Measurements from ENCODE around the gene DNAJB14.

- TF ChIP-seq, protein P1, sequence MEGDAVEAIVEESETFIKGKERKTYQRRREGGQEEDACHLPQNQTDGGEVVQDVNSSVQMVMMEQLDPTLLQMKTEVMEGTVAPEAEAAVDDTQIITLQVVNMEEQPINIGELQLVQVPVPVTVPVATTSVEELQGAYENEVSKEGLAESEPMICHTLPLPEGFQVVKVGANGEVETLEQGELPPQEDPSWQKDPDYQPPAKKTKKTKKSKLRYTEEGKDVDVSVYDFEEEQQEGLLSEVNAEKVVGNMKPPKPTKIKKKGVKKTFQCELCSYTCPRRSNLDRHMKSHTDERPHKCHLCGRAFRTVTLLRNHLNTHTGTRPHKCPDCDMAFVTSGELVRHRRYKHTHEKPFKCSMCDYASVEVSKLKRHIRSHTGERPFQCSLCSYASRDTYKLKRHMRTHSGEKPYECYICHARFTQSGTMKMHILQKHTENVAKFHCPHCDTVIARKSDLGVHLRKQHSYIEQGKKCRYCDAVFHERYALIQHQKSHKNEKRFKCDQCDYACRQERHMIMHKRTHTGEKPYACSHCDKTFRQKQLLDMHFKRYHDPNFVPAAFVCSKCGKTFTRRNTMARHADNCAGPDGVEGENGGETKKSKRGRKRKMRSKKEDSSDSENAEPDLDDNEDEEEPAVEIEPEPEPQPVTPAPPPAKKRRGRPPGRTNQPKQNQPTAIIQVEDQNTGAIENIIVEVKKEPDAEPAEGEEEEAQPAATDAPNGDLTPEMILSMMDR (conservative IDR thresholded peaks at IDR 0.05 in 1 of 2, IDR thresholded peaks at IDR 0.05 in 1 of 2; ENCODE audit: low read depth in 1 of 2, low read length in 2 of 2) = no peak
- no peak for TF ChIP-seq EZH2 (IDR thresholded peaks at IDR 0.05; ENCODE audit: low read length, missing control alignments)
Observed at GRCh38 chr4:99878604-99879003, 67.8 kb downstream of the DNAJB14 start.
